HepG2 (cell line): Measurements from ENCODE around the gene COL18A1. TPM values are rescaled to one million over a fixed set of nuclear protein-coding genes. Genes with fewer than 3 reads are reported as not detected.
A peak's percentile ranks its signal among the peaks of the same experiment; 100 is the strongest.

Experiments used
- AFF4 ChIP-seq: sonication (generic); formaldehyde crosslinking; IDR thresholded peaks from 2 replicates; pipeline ENCODE4 v1.4.0; 2020; ENCODE audit warnings: missing genetic modification reagents
- CCAR2 ChIP-seq: fragments of 200-400 bp; formaldehyde crosslinking; optimal IDR thresholded peaks from 2 replicates; pipeline ENCODE3; 2018; ENCODE audit warnings: low read depth, mild to moderate bottlenecking, low read length, moderate library complexity
- FOSL1 ChIP-seq: sonication (generic); formaldehyde crosslinking; IDR thresholded peaks from 2 replicates; pipeline ENCODE4 v1.9.0; 2021; ENCODE audit warnings: missing genetic modification reagents, borderline replicate concordance
- GPN1 ChIP-seq: sonication (generic); formaldehyde crosslinking; IDR thresholded peaks from 2 replicates; pipeline ENCODE4 v1.5.1; 2020; ENCODE audit warnings: missing genetic modification reagents, borderline replicate concordance
- HDAC2 ChIP-seq: sonication (generic); formaldehyde crosslinking; IDR thresholded peaks from 2 replicates; pipeline ENCODE4 v1.4.0; 2020; ENCODE audit warnings: missing genetic modification reagents
- MAX ChIP-seq: IDR thresholded peaks from 2 replicates; pipeline ENCODE4 v1.6.1; 2012; ENCODE audit warnings: inconsistent platforms
- MTA3 ChIP-seq: sonication (generic); formaldehyde crosslinking; IDR thresholded peaks from 2 replicates; pipeline ENCODE4 v1.4.0; 2020; ENCODE audit warnings: missing genetic modification reagents
- SCMH1 ChIP-seq: sonication (generic); formaldehyde crosslinking; IDR thresholded peaks from 2 replicates; pipeline ENCODE4 v1.9.0; 2021; ENCODE audit warnings: missing genetic modification reagents, mild to moderate bottlenecking, borderline replicate concordance
- SMAD3 ChIP-seq: sonication (generic); formaldehyde crosslinking; IDR thresholded peaks from 2 replicates; pipeline ENCODE4 v1.4.0; 2020; ENCODE audit warnings: missing genetic modification reagents
- TBP ChIP-seq: sonication (generic); formaldehyde crosslinking; IDR thresholded peaks from 2 replicates; pipeline ENCODE4 v1.5.0; 2020; ENCODE audit warnings: missing genetic modification reagents
- TBX3 ChIP-seq: fragments of 450-650 bp; IDR thresholded peaks from 2 replicates; pipeline ENCODE4 v1.6.1; 2017; ENCODE audit warnings: antibody characterized with exemption, mild to moderate bottlenecking, inconsistent platforms, borderline replicate concordance
- TGIF2 ChIP-seq: IDR thresholded peaks from 2 replicates; pipeline ENCODE4 v1.6.1; 2016; ENCODE audit warnings: control low read depth, missing compliant biosample characterization
- ZNF10 ChIP-seq: sonication (generic); formaldehyde crosslinking; IDR thresholded peaks from 2 replicates; pipeline ENCODE4 v1.4.0; 2020; ENCODE audit warnings: mild to moderate bottlenecking, low read depth, missing genetic modification reagents, borderline replicate concordance
- ZNF281 ChIP-seq: sonication (generic); formaldehyde crosslinking; IDR thresholded peaks from 2 replicates; pipeline ENCODE4 v1.4.0; 2020; ENCODE audit warnings: missing genetic modification reagents, borderline replicate concordance
- ZNF331 ChIP-seq: sonication (generic); formaldehyde crosslinking; IDR thresholded peaks from 2 replicates; pipeline ENCODE4 v1.4.0; 2020; ENCODE audit warnings: missing genetic modification reagents
- ZNF333 ChIP-seq: sonication (generic); formaldehyde crosslinking; IDR thresholded peaks from 2 replicates; pipeline ENCODE4 v1.4.0; 2020; ENCODE audit warnings: mild to moderate bottlenecking, missing genetic modification reagents, borderline replicate concordance
- polyA plus RNA-seq, 8 experiments: library from polyadenylated mRNA; depleted of rRNA in 3 of 8; stranded (reverse) in 7 of 8; unstranded in 1 of 8; fragments of >200 nt; fragmentation: Illumina TruSeq in 4 of 8; extraction: Trizol in 4 of 8; gene quantifications; 2 replicates each; pipeline versions ENCODE4 v1.2.1 to v1.2.3, GENCODE V29; 2011 to 2016; ENCODE audit warnings: low read depth in 4 of 8, missing spikeins in 1 of 8, mixed read lengths in 1 of 8; ENCODE audit not compliant: insufficient read depth in 1 of 8
- total RNA-seq, 5 experiments: library from RNA; depleted of rRNA; stranded (reverse); fragments of >200 nt; fragmentation: Illumina TruSeq; extraction: Trizol; gene quantifications; 2 replicates each; pipeline ENCODE4 v1.2.3, GENCODE V29; 2016; ENCODE audit warnings: low read depth in 1 of 5
- TF ChIP-seq, protein P1 (sequence below): sonication (generic); formaldehyde crosslinking; IDR thresholded peaks from 2 replicates; pipeline ENCODE4 v1.4.0; 2020; ENCODE audit warnings: missing genetic modification reagents

COL18A1 gene
- total and polyA plus RNA-seq, 2 of the 13 experiments (the other 11 are each of a cell fraction or from before 2014, with no cell fraction given) = 79.0 to 102 TPM

DNA sequence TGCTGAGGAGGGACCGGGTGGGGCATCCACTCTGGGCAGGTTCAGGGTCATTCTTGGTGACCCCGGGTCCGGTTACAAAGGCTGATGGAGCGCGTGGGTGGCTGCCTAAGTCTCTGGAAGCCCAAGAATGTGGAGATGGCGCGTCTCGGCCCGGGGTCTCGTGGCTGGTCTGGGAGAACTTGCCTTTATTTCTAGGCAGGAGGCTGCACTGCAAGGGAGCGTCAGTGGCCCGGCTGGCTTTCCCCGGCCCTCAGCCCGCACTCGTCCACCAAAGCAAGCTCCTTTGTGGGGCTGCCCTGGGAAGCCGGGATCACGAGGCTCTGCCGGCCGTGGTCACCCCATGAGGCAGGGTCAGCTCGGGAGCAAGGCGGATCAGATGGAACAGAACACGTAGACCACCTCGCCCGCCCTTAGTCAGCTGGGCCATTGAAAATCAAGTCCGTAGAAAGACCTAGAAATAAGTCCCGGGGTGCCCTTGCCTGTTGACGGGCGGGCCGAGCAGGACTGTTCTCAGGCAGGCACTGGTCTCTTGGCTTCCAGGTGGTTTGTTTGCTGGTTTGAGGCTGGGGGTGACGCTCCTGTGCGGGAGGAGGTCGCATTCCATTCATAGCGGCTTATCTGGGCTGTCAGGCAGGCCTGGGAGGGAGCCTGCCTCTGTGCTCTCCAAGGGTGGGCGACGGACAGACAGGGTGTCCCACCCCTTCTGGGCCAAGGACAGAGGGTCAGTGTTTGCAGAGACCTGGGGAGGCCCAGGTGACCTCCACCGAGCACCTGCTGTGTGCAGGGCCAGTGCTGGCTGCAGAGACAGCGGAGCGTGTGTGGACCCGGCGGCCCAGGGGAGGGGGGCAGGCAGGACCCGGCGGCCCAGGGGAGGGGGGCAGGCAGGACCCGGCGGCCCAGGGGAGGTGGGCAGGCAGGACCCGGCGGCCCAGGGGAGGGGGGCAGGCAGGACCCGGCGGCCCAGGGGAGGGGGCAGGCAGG is 25.8 kb downstream of the COL18A1 start (continued):
- TF ChIP-seq ZNF333 (CRISPR knock-in tag) (0 out of 2 replicates have a peak, but pooled peaks have one; percentile 63), TBX3 (no peak), AFF4 (CRISPR knock-in tag) (no peak), HDAC2 (CRISPR knock-in tag) (peak; percentile 93), TBP (no peak), ZNF10 (CRISPR knock-in tag) (no peak), SMAD3 (CRISPR knock-in tag) (no peak; the same call in 1 of the 2 replicates), TGIF2 (CRISPR knock-in tag) (peak; percentile 84), ZNF281 (CRISPR knock-in tag) (peak; percentile 59; the same call in 1 of the 2 replicates), MAX (no peak), GPN1 (no peak), SCMH1 (CRISPR knock-in tag) (no peak), MTA3 (no peak), FOSL1 (CRISPR knock-in tag) (no peak), CCAR2 (no peak), ZNF331 (CRISPR knock-in tag) (peak; percentile 85)
- TF ChIP-seq, protein P1, sequence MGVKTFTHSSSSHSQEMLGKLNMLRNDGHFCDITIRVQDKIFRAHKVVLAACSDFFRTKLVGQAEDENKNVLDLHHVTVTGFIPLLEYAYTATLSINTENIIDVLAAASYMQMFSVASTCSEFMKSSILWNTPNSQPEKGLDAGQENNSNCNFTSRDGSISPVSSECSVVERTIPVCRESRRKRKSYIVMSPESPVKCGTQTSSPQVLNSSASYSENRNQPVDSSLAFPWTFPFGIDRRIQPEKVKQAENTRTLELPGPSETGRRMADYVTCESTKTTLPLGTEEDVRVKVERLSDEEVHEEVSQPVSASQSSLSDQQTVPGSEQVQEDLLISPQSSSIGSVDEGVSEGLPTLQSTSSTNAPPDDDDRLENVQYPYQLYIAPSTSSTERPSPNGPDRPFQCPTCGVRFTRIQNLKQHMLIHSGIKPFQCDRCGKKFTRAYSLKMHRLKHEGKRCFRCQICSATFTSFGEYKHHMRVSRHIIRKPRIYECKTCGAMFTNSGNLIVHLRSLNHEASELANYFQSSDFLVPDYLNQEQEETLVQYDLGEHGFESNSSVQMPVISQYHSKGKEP (CRISPR knock-in tag) = no peak
